NCI-H345 treated with DMSO at 0.1 percent for 48 hours (cell line): Measurements from ENCODE around the gene LAMA2.
A peak's percentile ranks its signal among the peaks of the same experiment; 100 is the strongest.

Experiments
- DNase-seq: peaks from one replicate; lab custom pipeline; 2025; ENCODE audit not compliant: unreplicated experiment; lab: John Stamatoyannopoulos, UW

LAMA2 gene

DNA sequence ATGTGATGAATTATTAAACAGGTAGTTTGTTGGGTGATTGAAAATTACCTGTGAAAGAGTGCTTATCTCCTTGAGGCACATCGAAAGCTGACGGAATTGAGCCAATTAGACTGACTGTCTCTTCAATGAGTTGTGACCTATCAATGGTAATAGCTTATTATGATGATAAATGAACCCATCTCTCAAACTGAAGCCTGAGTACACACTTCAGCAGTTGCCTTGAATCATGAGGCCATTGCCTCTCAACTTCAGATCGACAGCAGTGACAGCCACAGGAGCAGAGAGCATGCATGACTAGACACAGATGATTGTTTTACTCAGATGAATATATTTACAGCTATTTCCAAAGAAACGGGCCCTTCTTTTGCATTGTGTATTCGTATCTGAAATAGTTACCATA is 323.9 kb downstream of the LAMA2 start:
- no peak for DNase-seq

DNA sequence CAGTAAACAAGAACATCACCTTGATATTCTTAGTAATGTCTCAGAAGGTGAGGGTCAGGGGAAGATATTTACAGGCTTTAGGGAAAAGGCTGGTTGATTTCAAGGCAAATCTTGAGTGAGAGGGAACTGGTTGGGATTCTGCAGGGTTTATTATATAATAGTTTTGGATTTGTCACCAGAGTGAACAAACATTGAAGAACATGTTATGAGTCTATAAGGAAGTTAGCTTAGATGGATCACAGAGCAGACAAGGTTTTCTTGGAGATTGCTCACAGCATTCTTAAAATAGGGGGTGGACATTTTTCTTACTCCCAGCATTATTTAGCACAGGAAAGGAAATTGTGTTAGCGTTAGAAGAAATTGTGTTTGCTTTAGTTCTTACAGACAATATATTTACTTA is 324.9 kb downstream of the LAMA2 start:
- DNase-seq = no peak

DNA sequence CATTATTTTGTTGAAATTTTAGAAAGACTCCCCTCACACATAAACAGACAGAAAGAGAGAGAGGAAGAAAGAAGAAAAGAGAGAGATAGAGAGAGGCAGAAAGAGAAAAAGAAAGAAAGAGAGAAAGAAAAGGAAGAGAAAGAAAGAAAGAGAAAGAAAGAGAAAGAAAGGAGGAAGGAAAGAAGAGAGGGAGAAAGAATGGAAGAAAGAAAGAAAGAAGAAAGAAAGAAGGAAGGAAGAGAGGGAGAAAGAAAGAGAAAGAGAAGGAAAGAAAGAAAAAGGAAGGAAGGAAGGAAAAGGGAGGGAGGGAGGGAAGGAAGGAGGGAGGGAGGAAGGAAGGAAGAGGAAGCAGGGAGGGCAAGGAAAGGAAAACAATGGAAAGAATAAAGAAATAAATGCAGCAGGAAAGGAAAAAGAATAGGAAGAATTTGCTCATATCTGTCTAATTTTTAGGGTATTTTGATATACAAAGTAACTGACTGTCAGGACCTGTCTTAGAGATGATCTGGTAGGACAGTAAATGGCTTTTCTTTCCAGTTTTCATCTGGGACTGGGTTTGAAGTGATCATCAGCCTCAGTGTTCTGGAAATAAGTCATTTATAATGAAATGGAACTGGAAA is 325.6 kb downstream of the LAMA2 start:
- DNase-seq = no peak

DNA sequence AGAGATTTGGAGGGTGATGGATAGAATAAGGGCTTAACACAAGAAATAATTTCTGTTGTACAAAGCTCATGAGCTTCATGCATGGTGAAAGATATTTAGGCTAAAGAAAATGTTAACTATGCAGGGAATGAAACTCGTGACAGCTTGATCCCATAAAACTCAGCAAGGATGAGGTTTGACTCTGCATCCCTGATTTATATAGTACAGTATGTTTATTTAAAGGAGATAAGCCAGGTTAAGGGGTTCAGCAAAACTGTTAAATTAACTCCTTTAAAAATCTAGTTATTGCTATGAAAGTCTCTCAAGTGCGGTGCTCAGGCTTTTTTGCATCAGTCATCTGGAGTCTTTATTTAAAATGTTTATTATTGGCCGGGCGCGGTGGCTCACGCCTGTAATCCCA is 326.4 kb downstream of the LAMA2 start:
- no peak for DNase-seq

DNA sequence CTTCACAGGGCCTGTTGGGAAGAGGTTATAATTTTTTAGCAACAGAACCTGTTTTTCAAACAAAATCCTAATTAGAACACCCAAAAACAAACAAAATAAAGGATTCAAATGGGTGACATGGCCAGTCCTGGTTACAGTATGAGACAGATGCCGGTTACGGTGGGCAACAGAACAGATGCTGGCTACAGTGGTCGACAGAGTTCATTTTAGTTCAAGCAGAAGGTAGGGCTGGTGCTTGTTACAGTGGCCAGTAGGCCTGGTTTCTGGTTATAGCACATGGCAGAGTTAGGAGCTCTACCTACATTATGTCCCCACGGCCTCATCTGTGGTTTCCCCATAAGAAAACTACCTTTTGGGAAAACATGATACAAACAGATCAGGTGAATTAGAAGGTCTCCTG is 327.7 kb downstream of the LAMA2 start:
- DNase-seq = no peak

DNA sequence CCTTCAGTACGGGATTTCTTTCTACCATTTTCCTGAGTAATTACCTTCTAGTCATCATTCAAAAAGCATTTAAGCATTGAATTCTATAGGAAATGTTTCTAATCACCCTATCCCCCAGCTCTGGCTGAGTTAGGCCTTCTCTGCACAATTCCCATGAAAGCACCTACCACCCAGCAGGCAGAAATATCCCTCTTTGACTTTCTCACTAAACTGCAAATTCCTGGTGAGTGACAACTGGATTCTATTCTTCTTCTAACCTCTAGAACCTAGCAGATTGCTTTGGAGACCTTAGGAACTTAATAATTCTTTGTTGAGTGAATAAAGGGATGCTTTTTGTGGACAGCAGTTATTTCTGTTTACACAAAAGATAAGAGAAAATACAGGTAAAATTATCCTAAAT is 328.7 kb downstream of the LAMA2 start:
- no peak for DNase-seq

DNA sequence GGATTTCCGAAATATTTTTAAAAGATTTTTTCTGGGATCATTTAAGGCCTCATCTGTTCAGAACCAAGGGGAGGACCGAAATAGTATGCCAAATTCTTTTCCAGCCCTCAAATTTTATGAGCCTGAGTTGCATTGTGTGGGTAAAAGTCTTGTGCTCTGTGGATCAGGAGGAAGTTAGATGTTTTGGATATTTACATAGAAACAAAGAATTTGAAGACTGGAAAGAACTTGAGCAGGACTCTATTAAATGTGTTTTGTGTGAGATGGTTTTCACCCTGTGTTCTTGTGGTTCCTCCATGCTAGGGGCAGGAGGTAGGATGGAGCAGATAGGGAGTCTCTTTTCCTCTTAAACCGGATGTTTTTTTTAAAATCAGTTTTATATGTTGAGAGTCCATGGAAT is 329.1 kb downstream of the LAMA2 start:
- no peak for DNase-seq

DNA sequence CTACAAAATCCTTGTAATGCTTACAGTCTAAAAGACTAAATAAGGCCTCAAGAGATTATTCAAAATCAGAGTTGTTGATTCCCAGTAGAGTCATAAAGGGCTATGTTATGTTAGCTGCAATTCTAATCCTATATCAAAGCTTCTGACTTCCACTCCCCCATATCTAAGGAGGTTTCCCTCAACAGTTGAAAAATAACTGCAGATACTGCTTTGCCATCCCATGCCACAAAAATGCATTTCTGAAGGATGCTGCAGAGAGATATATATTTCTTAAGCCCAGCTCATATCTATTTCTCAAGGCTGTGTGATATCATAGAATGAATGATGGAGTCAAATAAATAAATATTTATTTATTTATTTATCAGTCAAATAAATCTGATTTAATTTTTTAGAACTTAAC is 332.3 kb downstream of the LAMA2 start:
- no peak for DNase-seq

DNA sequence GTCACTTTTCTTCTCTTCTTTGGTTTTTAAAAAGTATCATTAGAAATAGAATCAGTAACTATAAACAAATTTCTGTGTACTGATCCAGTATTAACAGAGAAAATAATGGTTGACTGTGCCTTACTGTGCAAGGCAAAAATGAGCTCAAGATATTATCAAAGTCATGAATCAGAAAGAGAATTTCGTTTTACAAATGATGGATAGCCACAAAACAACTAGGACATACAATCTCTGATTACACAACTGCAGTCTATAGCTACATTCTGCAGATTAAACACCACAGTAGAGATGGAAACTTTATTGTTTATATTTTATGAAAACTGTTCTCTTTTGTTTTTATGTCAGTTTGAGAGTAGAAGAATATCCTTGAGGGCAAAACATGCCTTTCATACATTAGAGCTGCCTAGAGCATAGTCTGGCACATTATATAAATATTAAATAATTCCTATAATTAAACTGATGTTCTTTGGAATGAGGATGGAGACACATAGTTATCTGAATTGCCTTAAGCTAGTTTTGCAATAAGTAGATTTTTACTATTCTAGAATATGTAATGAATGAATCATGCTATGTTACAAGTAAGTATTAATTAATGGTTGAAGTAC is 333.1 kb downstream of the LAMA2 start:
- no peak for DNase-seq

DNA sequence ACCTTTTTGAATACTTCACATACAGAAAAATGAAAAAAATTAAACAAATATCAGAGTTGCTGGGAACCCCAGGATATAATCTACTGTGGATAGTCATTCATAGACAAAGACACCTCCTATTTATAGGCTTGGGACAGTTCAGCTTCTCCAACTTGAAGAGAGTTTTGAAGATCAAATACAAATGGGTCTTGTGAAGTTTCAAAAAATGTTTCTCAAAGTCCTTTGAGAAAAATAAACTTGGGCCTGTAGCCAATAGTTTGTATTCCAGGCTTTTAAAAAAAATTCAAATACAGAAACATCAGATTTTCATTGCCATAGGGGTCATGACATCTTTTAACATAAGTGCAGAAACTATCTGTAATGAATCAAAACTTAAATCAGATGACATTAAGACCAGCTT is 334.8 kb downstream of the LAMA2 start:
- no peak for DNase-seq

DNA sequence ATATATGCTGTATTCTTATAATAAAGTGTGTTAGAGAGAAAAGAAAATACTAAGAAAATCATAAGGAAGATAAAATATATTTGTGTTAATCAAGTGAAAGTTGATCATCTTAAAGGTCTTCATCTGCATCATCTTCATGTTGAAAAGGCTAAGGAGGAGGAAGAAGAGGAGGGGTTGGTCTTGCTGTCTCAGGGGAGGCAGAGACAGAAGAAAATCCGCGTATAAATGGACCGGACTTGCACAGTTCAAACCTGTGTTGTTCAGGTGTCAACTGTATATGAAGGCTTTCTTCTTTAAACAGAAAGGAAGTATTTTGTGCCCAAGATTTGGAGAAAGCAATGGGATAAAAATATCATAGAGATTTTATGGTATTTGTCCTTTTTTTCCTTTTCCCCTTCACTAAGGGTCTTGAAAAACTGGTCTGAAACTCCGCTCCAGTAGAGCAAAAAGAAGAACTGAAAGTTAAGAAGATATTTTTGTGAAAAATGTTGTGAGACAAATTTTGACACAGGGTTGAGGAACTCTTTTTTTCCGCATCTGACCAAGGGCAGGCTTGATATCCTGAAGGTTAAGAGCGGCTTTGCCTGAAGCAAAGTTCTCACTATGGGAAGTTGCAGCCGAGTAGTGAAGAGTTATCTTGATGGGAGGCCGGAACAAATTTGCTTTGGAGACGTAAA is 350.7 kb downstream of the LAMA2 start:
- no peak for DNase-seq

DNA sequence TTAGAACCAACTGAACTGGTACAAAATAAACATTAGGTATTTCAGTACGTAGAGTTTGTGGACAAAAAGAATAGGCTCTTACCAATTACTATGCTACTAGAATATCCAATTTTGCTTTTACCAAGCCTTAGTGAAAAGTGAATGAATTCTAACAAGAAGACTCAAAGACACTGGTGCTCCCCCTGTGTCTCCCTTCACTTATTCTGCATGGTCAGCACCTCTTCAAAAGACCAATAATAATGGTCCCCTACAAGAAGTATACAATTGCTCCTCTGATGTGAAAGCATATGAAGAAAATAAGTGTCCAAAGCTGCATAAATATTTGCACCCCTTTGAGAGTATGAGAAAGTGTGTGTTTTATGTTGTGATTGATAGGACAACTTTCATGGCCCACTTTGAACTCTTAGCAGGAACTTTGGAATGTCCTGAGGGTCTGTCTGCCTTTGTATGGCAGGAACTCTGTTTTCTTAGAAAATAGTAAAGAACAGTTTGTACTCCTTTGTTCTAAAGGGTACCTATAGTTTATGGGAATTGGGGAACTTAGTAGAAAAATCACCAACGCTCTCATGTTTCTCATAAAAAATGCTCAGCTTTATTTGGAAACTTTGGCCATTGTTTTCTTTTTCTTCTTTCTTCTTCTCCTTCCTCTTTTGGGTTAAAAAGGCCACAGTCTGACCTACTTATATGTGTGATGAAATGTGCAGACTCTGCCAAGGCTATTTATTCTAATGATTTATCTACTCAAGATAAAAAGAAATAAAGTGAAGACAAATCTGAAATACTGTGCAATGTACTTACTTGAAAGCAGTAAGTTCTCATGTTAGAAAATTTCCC is 352.4 kb downstream of the LAMA2 start:
- no peak for DNase-seq

DNA sequence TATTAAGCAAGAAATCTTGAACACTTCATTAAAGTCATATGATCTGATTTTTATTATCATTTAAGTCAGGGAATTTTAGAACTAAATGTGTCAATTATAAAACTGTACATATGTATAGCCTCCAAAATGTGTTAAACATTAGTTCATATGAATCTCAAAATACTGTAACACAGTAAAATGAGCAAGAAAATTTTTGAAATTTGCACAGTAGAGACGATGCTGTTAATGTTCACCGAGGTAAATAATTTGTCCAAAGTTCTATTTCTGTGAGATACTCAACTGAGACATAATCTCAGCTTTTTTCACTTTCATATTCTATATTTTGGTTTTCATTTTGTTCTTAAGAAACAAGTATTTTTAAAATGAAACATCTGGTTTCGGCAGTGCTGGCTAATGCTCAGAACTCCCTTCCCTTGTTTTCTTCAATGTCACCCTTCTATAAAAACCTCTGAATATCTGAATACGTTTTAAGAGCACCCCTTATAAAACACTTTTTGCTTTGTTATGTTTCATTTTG is 353.1 kb downstream of the LAMA2 start:
- DNase-seq = no peak

DNA sequence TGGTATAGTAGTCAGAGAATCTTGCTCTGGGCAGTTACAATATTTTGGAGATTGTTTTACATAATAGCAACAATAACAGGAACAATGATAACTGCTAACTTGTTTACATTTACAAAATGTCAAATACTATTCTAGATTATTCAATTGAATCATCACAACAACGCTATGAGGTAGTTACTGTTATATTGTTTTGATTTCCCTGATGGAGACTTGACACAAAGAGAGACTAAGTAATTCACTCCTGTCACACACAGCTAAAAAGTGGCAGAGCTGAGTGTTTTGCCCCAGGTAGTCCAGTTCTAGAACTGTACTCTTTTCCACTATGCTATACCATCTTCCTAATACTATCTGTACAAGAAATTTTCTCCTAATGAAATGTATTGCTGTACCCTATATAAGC is 356.1 kb downstream of the LAMA2 start:
- DNase-seq = no peak

DNA sequence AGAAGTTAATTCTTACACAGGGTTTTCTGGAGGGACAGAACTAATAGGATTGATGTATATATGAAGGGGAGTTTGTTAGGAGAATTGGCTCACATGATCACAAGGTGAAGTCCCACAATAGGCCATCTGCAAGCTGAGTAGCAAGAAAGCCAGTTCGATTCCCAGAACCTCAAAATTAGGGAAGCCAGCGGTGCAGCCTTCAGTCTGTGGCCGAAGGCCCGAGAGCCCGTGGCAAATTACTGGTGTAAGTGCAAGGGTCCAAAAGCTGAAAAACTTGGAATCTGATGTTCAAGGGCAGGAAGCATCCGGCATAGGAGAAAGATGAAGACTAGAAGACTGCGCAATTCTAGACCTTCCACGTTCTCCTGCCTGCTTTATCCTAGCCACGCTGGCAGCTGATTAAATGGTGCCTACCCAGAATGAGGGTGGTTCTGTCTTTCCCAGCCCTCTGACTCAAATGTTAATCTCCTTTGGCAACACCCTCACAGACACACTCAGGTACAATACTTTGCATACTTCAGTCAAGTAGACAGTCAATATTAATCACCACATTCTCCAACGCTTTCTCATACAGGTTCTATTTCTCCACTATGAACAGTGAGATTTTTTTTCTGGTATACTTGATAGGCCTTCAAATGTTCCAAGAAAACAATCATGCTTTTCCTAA is 357.0 kb downstream of the LAMA2 start:
- no peak for DNase-seq

DNA sequence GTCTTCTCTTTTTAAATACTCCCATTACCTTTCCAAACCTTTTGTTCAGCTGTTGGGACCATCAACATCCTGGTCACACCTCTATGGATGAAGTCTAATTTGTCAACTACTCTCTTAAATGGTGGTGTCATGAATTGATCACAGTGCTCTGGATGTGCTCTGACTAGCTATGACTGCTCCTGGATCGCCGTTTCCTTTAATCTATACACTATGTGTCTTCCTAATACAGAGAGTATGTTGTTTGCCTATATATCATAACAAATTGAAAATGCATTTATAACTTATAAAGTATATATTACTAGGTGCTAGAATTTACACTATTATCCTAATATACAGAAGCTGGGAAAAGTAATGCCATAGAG is 357.5 kb downstream of the LAMA2 start:
- no peak for DNase-seq

DNA sequence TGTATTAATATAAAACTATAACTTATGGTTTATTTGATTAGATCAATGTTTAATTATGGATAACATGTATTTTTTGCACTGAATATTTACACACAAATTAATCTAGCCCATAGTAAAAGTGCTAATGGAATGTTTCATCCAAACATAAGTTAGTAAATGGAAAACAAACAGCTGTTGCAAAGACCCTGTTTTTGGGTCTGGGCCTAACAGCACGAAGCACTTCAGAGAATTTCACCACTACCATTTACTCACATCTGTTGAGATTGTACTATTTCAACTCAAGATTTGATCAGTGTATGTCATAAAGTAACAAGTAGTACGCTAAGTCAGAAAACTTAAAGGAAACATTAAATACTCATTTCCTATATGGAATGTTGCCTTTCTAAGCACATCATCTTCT is 359.6 kb downstream of the LAMA2 start:
- no peak for DNase-seq

DNA sequence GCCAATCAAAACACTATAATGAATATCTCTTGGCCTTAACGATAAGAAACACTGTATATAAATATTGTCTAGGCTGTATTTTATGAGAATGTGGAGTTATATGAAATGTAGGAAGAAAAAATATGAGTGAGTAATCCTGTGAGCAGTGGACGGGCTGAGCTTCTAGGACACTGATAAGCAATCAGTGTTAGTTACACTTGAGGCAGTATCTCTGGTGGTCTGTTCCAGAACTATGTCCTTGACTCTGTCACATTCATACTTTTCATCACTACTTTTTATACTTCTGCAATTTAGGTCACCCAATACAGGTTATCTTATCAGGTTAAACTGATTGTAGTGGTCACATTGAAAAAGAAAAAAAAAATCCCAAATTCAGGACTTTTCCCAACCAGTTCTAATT is 360.4 kb downstream of the LAMA2 start:
- no peak for DNase-seq

DNA sequence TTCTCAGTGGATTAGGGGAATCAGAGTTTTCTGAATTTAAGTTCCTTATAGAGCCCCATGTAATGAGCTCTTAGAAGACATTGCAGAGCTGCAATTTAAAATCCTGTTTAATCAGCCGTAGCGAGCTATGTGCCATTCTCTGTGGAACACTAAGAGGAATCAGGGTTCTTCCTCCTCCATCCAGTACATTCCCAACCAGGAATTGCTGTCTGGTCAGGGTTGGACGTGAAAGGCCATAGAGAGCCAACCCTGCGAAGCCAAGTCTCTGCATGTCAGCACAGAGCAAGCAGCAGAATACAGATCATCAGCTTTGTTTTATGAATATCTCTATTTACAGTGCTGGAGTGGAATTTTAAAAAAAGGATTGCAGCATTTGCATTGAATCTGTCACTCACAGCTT is 366.0 kb downstream of the LAMA2 start:
- DNase-seq = no peak

DNA sequence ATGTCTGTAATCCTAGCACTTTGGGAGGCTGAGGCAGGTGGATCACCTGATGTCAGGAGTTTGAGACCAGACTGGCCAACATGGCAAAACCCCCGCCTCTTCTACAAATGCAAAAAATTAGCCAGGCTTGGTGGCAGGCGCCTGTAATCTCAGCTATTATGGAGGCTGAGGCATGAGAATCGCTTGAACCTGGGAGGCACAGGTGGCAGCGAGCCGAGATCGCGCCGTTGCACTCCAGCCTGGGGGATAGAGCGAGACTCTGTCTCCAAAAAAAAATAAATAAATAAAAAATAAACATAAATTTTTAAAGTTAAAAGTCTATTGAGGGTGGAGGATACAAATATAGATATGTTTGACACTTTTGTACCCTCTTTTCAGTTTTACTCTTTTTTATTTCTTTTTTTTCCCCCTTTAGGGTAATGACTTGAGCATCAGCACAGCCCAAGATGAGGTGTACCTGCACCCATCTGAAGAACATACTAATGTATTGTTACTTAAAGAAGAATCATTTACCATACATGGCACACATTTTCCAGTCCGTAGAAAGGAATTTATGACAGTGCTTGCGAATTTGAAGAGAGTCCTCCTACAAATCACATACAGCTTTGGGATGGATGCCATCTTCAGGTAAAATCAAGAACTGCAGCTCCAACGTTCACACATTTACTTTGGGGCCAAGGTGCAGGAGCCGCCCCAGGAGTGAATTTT is 368.9 kb downstream of the LAMA2 start:
- DNase-seq = peak; percentile 1
